Activated CD4-positive, alpha-beta T cell treated with anti-CD3 and anti-CD28 coated beads, Interleukin-2, amount 50 U/mL, for 1 hour (primary cell): ENCODE data around the gene FAM227B.
"Not testable (repeated sequence)": the region's sequence is repeated elsewhere in the genome, so short reads cannot be mapped to it uniquely, and the experiment has no call there.

Source experiments
- DNase-seq: peaks from one replicate; pipeline ENCODE4 v3.0.0-alpha.2; 2020

The FAM227B gene

GRCh38 chr15:49354439-49354838, 266.2 kb downstream of the FAM227B start:
- DNase-seq, result not testable (repeated sequence)

GRCh38 chr15:49343546-49343945, 277.1 kb downstream of the FAM227B start:
- no peak for DNase-seq

GRCh38 chr15:49339656-49340055, 281.0 kb downstream of the FAM227B start:
- no peak for DNase-seq

GRCh38 chr15:49331951-49332350, 288.7 kb downstream of the FAM227B start:
- no peak for DNase-seq

GRCh38 chr15:49331442-49331841, 289.2 kb downstream of the FAM227B start:
- DNase-seq, result no peak

- DNase-seq, result no peak
These were observed 290.5 kb downstream of the FAM227B start for GRCh38 chr15:49330166-49330565.

GRCh38 chr15:49328941-49329340, 291.7 kb downstream of the FAM227B start:
- no peak for DNase-seq

GRCh38 chr15:49327927-49328326, 292.7 kb downstream of the FAM227B start:
- no peak for DNase-seq

GRCh38 chr15:49323207-49323606, 297.4 kb downstream of the FAM227B start:
- no peak for DNase-seq

GRCh38 chr15:49320351-49320750, 300.3 kb downstream of the FAM227B start:
- DNase-seq, result no peak

- DNase-seq, result no peak
These were observed 305.2 kb downstream of the FAM227B start for GRCh38 chr15:49315391-49315823.

GRCh38 chr15:49314716-49315115, 305.9 kb downstream of the FAM227B start:
- no peak for DNase-seq

GRCh38 chr15:49313650-49314049, 307.0 kb downstream of the FAM227B start:
- no peak for DNase-seq

GRCh38 chr15:49309889-49310288, 310.7 kb downstream of the FAM227B start:
- no peak for DNase-seq

GRCh38 chr15:49308686-49309085, 311.9 kb downstream of the FAM227B start:
- no peak for DNase-seq

- DNase-seq, result no peak
These were observed 314.1 kb downstream of the FAM227B start for GRCh38 chr15:49306551-49306950.

GRCh38 chr15:49303003-49303402, 317.6 kb downstream of the FAM227B start:
- DNase-seq, result no peak

GRCh38 chr15:49301562-49301961, 319.1 kb downstream of the FAM227B start:
- no peak for DNase-seq

GRCh38 chr15:49300856-49301255, 319.8 kb downstream of the FAM227B start:
- DNase-seq, result no peak

- no peak for DNase-seq
These were observed 323.0 kb downstream of the FAM227B start for GRCh38 chr15:49297584-49297983.

- DNase-seq, result no peak
These were observed 324.4 kb downstream of the FAM227B start for GRCh38 chr15:49296258-49296657.

- DNase-seq, result no peak
These were observed 326.7 kb downstream of the FAM227B start for GRCh38 chr15:49293941-49294340.

- DNase-seq, result no peak
These were observed 330.4 kb downstream of the FAM227B start for GRCh38 chr15:49290191-49290590.

GRCh38 chr15:49288391-49288790, 332.2 kb downstream of the FAM227B start:
- DNase-seq, result no peak

GRCh38 chr15:49287481-49287880, 333.1 kb downstream of the FAM227B start:
- no peak for DNase-seq
